IMR-90 (cell line): Measurements from ENCODE around the gene RYR1. TPM values are rescaled to one million over a fixed set of nuclear protein-coding genes. Genes with fewer than 3 reads are reported as not detected.

ENCODE experiments used
- ATAC-seq: fragments of 200-7000 bp; cut with Tn5 transposase; 2 replicates; pipeline ENCODE4 v1.9.1; 2020; ENCODE audit warnings: low read depth, mild to moderate bottlenecking, moderate library complexity
- BruUV-seq: library from RNA; stranded (reverse); fragments of 400-500 nt; replicated peaks from 2 replicates; lab custom pipeline; 2021; lab: Mats Ljungman, UMichigan
- CTCF ChIA-PET: fragments of 300-600 bp; formaldehyde crosslinking; extraction: SDS; loops from one replicate; lab custom pipeline; 2021; ENCODE audit warnings: antibody characterized with exemption; lab: Yijun Ruan, JAX
- POLR2A ChIA-PET: fragments of 300-600 bp; sonication (Branson Sonifier 250); formaldehyde crosslinking; loops from one replicate; lab custom pipeline; 2022; ENCODE audit warnings: antibody characterized with exemption; ENCODE audit not compliant: unreplicated experiment; lab: Charles Lee
- DNase-seq: peaks from one replicate; pipeline ENCODE4 v3.0.0; 2013
- H2AFZ ChIP-seq: replicated peaks from 2 replicates; pipeline ENCODE3; 2013; ENCODE audit warnings: low read length, mild to moderate bottlenecking; ENCODE audit not compliant: poor library complexity
- H2AK5ac ChIP-seq: 2 replicates; pipeline ENCODE4 v1.6.1; 2013; ENCODE audit warnings: low read depth, low read length, inconsistent platforms
- H2AK9ac ChIP-seq: replicated peaks from 2 replicates; pipeline ENCODE3; 2013; ENCODE audit warnings: mild to moderate bottlenecking, low read depth, low read length, moderate library complexity; ENCODE audit not compliant: poor library complexity
- H2BK120ac ChIP-seq: 2 replicates; pipeline ENCODE4 v1.6.1; 2013; ENCODE audit warnings: low read depth, low read length, inconsistent platforms
- H2BK15ac ChIP-seq: 3 replicates; pipeline ENCODE4 v1.6.1; 2013; ENCODE audit warnings: low read depth, low read length, inconsistent platforms
- H2BK20ac ChIP-seq: 2 replicates; pipeline ENCODE4 v1.6.1; 2013; ENCODE audit warnings: low read depth, mild to moderate bottlenecking, inconsistent platforms, low read length, moderate library complexity
- H2BK5ac ChIP-seq: 2 replicates; pipeline ENCODE4 v1.6.1; 2013; ENCODE audit warnings: mild to moderate bottlenecking, low read depth, low read length, inconsistent platforms; ENCODE audit not compliant: poor library complexity, severe bottlenecking
- H3K14ac ChIP-seq: replicated peaks from 2 replicates; pipeline ENCODE4 v1.6.1; 2013; ENCODE audit warnings: low read depth, low read length, inconsistent platforms
- H3K18ac ChIP-seq: 2 replicates; pipeline ENCODE4 v1.6.1; 2013; ENCODE audit warnings: low read depth, low read length, control low read depth
- H3K23ac ChIP-seq: 2 replicates; pipeline ENCODE4 v1.6.1; 2013; ENCODE audit warnings: low read depth, low read length, inconsistent platforms
- H3K27ac ChIP-seq: 2 replicates; pipeline ENCODE4 v1.5.1; 2013; ENCODE audit warnings: mild to moderate bottlenecking, control low read depth, low read length; ENCODE audit not compliant: insufficient read depth
- H3K27me3 ChIP-seq: 2 replicates; pipeline ENCODE4 v1.6.1; 2013; ENCODE audit warnings: low read length; ENCODE audit not compliant: control insufficient read depth, insufficient read depth
- H3K36me3 ChIP-seq: 2 replicates; pipeline ENCODE4 v1.6.1; 2013; ENCODE audit warnings: low read length, mixed read lengths; ENCODE audit not compliant: control insufficient read depth, insufficient read depth
- H3K4ac ChIP-seq: 2 replicates; pipeline ENCODE4 v1.6.1; 2013; ENCODE audit warnings: low read depth, low read length, inconsistent platforms
- H3K4me1 ChIP-seq: 2 replicates; pipeline ENCODE4 v1.6.1; 2013; ENCODE audit warnings: low read length, mixed read lengths; ENCODE audit not compliant: control insufficient read depth, insufficient read depth
- H3K4me2 ChIP-seq: 2 replicates; pipeline ENCODE4 v1.6.1; 2013; ENCODE audit warnings: low read depth, mild to moderate bottlenecking, control low read depth, low read length, moderate library complexity
- H3K4me3 ChIP-seq: 2 replicates; pipeline ENCODE4 v1.5.1; 2013; ENCODE audit warnings: low read depth, mild to moderate bottlenecking, control low read depth, low read length, moderate library complexity; ENCODE audit not compliant: insufficient read depth
- H3K56ac ChIP-seq: 2 replicates; pipeline ENCODE4 v1.6.1; 2013; ENCODE audit warnings: low read length, inconsistent platforms; ENCODE audit not compliant: insufficient read depth; ENCODE audit errors: extremely low read depth
- H3K79me1 ChIP-seq, 2 experiments: 2 replicates each; pipeline ENCODE4 v1.6.1; 2013; ENCODE audit warnings: low read length in 2 of 2, inconsistent platforms in 1 of 2, low read depth in 1 of 2
- H3K9ac ChIP-seq: 2 replicates; pipeline ENCODE4 v1.6.1; 2013; ENCODE audit warnings: low read depth, low read length, control low read depth
- H3K9me1 ChIP-seq: 2 replicates; pipeline ENCODE4 v1.6.1; 2013; ENCODE audit warnings: low read length, inconsistent platforms; ENCODE audit not compliant: insufficient read depth
- H3K9me3 ChIP-seq: 2 replicates; pipeline ENCODE4 v1.6.1; 2013; ENCODE audit warnings: low read length; ENCODE audit not compliant: control insufficient read depth, insufficient read depth
- H4K20me1 ChIP-seq: 2 replicates; pipeline ENCODE4 v1.6.1; 2013; ENCODE audit warnings: low read length, inconsistent platforms; ENCODE audit not compliant: insufficient read depth
- H4K5ac ChIP-seq: 2 replicates; pipeline ENCODE4 v1.6.1; 2013; ENCODE audit warnings: mild to moderate bottlenecking, low read depth, low read length, control low read depth
- H4K8ac ChIP-seq, 2 experiments: 2 replicates each; pipeline ENCODE4 v1.6.1; 2013; ENCODE audit warnings: low read depth in 2 of 2, low read length in 2 of 2, control low read depth in 1 of 2, inconsistent platforms in 1 of 2
- H4K91ac ChIP-seq: 2 replicates; pipeline ENCODE4 v1.6.1; 2013; ENCODE audit warnings: low read depth, low read length, inconsistent platforms; ENCODE audit not compliant: insufficient read depth
- CHD1 ChIP-seq: IDR thresholded peaks from 2 replicates; pipeline ENCODE4 v1.6.1; 2012; ENCODE audit warnings: low read depth, low read length, improper control_type of control experiment
- WGBS, 2 experiments: methylation state at CpG; one replicate each; pipeline versions ENCODE4 v1.1.5 to v1.1.7; 2013; ENCODE audit warnings: missing lambda C conversion rate in 2 of 2; ENCODE audit not compliant: insufficient read length in 1 of 2; ENCODE audit errors: extremely low coverage in 2 of 2; 5-methylcytosine and 5-hydroxymethylcytosine counted together
- dilution Hi-C: fragments of 300-500 bp; cut with HindIII; formaldehyde crosslinking; loops from one replicate; pipeline ENCODE4 v1.14.3; 2018; ENCODE audit warnings: low sequenced_read_pairs; ENCODE audit not compliant: unreplicated experiment
- in situ Hi-C: fragments of 300-500 bp; cut with MboI; formaldehyde crosslinking; loops from 3 replicates; pipeline ENCODE4 v1.14.3; 2019; ENCODE audit warnings: low sequenced_read_pairs, inconsistent platforms, mixed read lengths
- intact Hi-C: fragments of 100-400 bp; cut with micrococcal nuclease; formaldehyde crosslinking; loops from 2 replicates; pipeline ENCODE4 v1.10.0; 2022
- polyA plus RNA-seq, 3 experiments: library from polyadenylated mRNA; depleted of rRNA; stranded (reverse); fragments of >200 nt; gene quantifications; 2 replicates each; pipeline ENCODE4 v1.2.3, GENCODE V29; 2012; ENCODE audit warnings: low replicate concordance in 1 of 3
- total RNA-seq: library from RNA; depleted of rRNA; stranded (reverse); fragments of >200 nt; gene quantifications from 2 replicates; pipeline ENCODE4 v1.2.3, GENCODE V29; 2012

The RYR1 gene
- total and polyA plus RNA-seq, 2 of the 4 experiments (the other 2 are of a cell fraction): not detected

DNA sequence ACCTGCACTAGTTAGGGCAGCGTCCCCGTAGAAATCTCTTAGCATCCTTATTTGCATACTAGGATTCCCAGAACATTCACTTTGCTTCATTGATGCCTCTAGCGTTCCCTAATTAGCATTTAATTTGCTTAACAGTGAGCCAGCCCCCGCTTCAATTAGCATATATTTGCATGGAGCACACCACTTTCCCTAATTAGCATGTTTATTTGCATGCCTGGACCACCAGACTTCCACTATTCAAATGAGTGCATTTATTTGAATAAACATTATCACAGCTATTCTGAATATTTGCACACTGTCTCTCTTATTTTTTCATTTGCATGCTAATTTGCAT is 69.6 kb downstream of the RYR1 start:
- no peak overlapping the region for H4K5ac ChIP-seq
- H4K20me1 ChIP-seq: no peaks in the 10 kb centered on the region
- dilution Hi-C loops (no loop called here), in situ Hi-C loops (no loop called here), intact Hi-C loops (no loop called here)
- no peaks in the 10 kb centered on the region for H3K9me3 ChIP-seq
- H3K36me3 ChIP-seq: no peaks in the 10 kb centered on the region
- no peaks in the 10 kb centered on the region; the same call in 1 of the 2 replicates for H3K27me3 ChIP-seq
- H3K4me2 ChIP-seq: no peak overlapping the region
- ATAC-seq (no peak), DNase-seq (no peak)
- H4K91ac ChIP-seq: no peak overlapping the region
- H3K9ac ChIP-seq: no peak overlapping the region
- no peaks in the 10 kb centered on the region for H3K79me1 ChIP-seq
- H3K18ac ChIP-seq: no peak overlapping the region
- H2AK9ac ChIP-seq: no peak overlapping the region
- no peak overlapping the region for H3K4me3 ChIP-seq
- H3K9me1 ChIP-seq: peaks cover 3% of the 10 kb centered on the region; the same call in 1 of the 2 replicates
- ChIA-PET POLR2A (no interaction called here), CTCF (no interaction called here)
- H3K27ac ChIP-seq: no peak overlapping the region
- no peak overlapping the region for H3K56ac ChIP-seq
- no peak overlapping the region for H2BK5ac ChIP-seq
- H2BK15ac ChIP-seq: no peak overlapping the region
- no peak overlapping the region for H2BK20ac ChIP-seq
- H3K4me1 ChIP-seq: no peaks in the 10 kb centered on the region
- no peak overlapping the region for H2AK5ac ChIP-seq
- no peak overlapping the region for H3K23ac ChIP-seq
- H3K14ac ChIP-seq: no peak overlapping the region
- no TSS peak for BruUV-seq
- no peak for TF ChIP-seq CHD1
- no peak overlapping the region for H2AFZ ChIP-seq
- 59% methylated on average over 2 of the region's 4 CpGs; no CpG with 5 or more reads in 1 of the 2 experiments for WGBS, 2 experiments
- no peak overlapping the region for H2BK120ac ChIP-seq
- no peak overlapping the region for H3K4ac ChIP-seq
- no peak overlapping the region for H4K8ac ChIP-seq
